ENCODE results near the gene SLC6A15. TPM values are rescaled to one million over a fixed set of nuclear protein-coding genes. Genes with fewer than 3 reads are reported as not detected.

SLC6A15 gene
- total RNA-seq, 4 donors from 2014 or later = 2.4 to 10.1 (median 3.6) TPM

DNA sequence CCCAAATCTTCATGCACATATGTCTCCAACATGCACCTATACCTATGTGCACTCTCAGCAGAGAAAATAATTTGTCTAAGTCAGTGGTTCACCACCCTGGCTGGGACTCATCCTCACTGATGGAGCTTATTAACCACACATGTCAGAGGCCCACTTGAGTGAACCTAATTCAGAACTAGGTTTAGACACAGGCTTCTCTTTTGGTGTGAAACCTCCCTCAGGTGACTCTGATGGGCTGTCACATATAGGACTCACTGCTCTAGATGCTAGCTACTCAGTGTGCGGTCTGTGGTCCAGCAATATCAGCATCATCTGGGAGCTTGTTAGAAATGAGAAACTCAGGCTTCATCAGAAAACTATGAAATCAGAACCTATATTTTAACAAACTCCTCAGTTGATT lies 85.7 kb downstream of the SLC6A15 start:
- intact Hi-C loops (cut with DNase I; ENCODE audit: low total_unique reads) = no loop called here
- no peak for TF ChIP-seq POLR2A (IDR thresholded peaks at IDR 0.05)
- TF ChIP-seq, protein P1, sequence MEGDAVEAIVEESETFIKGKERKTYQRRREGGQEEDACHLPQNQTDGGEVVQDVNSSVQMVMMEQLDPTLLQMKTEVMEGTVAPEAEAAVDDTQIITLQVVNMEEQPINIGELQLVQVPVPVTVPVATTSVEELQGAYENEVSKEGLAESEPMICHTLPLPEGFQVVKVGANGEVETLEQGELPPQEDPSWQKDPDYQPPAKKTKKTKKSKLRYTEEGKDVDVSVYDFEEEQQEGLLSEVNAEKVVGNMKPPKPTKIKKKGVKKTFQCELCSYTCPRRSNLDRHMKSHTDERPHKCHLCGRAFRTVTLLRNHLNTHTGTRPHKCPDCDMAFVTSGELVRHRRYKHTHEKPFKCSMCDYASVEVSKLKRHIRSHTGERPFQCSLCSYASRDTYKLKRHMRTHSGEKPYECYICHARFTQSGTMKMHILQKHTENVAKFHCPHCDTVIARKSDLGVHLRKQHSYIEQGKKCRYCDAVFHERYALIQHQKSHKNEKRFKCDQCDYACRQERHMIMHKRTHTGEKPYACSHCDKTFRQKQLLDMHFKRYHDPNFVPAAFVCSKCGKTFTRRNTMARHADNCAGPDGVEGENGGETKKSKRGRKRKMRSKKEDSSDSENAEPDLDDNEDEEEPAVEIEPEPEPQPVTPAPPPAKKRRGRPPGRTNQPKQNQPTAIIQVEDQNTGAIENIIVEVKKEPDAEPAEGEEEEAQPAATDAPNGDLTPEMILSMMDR (IDR thresholded peaks at IDR 0.05) = no peak
- no peak for DNase-seq (ENCODE audit: low spot score in 2 of 2)
- WGBS, 2 donors = 91 to 100% methylated on average over 1 of the region's 1 CpG
- no peak overlapping the region for H3K4me3 ChIP-seq (ENCODE audit: low read depth, poor library complexity, severe bottlenecking)

DNA sequence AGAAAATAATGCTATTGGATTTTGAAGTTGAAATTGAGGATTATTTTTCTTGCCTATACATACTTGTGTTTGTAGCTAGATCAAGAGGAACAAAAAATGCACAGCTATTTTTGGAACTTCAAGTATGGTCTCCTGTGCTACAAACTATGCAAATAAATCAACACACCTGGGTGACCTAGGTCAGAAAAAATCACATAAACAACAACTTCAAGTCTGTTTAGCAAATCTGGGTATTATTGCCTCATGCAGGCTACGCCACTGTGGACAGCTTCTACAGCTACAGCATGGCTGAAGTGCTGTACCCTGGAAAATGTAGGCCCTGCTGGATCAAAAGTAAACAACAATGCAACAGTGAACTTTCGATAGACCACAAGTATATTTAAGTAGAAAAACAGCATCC lies 87.5 kb downstream of the SLC6A15 start:
- no peak for DNase-seq (ENCODE audit: low spot score in 2 of 2)
- WGBS, 2 donors = 31 to 54% methylated on average over 2 of the region's 2 CpGs
- TF ChIP-seq, protein P1 (IDR thresholded peaks at IDR 0.05) = no peak
- no peak for TF ChIP-seq POLR2A (IDR thresholded peaks at IDR 0.05)
- intact Hi-C loops (cut with DNase I; ENCODE audit: low total_unique reads) = no loop called here
- no peak overlapping the region for H3K4me3 ChIP-seq (ENCODE audit: low read depth, poor library complexity, severe bottlenecking)

DNA sequence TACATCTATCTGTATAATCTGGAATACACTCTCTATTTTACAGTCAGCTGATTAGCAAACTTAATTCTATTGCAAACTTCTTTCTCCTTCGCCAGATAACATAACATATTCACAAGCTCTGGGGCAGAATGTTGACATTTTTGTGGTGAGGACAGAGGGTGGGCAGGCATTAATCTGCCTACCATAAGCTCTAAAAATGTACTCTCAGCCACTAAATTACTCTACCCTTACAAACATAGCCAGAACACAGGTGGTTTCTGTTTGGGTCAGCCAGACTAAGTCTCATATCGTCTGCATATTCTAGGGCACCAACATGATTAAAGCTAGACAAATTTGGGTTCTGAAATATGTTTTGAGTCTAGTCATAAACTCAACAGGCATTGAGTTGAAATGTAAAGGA lies 90.1 kb downstream of the SLC6A15 start:
- DNase-seq (ENCODE audit: low spot score in 2 of 2) = no peak
- intact Hi-C loops (cut with DNase I; ENCODE audit: low total_unique reads) = no loop called here
- H3K4me3 ChIP-seq (ENCODE audit: low read depth, poor library complexity, severe bottlenecking) = no peak overlapping the region
- TF ChIP-seq POLR2A (IDR thresholded peaks at IDR 0.05) = no peak
- TF ChIP-seq, protein P1 (IDR thresholded peaks at IDR 0.05) = no peak
- 73 to 77% methylated on average over 2 of the region's 2 CpGs for WGBS, 2 donors

DNA sequence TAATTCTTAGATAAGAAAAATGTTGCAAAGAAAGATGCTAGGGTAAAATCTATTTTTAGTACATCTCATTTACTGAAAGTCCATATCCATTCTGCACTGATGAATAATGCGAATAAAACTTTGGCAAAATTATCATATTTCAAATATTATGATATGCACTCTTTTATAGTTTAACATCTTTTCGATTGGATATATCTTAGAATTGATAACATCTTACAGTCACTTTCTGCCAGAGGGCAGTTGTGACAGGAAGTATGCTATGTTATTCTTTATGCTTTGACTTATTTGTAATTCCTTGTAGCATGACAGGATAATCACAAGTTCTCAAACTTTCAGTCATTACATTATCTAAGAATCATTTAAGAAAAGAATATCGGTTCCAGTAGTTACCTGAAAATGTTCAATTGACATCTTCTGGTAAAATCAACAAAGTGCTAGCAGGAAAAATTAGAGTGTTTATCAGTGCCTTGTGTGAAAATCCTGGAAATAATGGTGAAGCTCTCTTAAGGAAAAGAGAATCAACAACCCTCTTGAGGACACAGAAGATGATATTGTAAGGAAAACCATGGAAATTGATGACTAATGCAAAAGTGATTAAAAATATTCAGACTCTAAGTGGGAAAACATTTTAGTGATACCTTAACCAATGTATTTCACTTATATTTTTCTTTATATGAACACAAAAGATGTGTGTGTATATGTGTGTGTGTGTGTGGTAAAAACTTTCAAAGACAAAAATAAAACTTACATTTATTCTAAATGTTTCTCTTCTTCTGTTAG lies 95.5 kb downstream of the SLC6A15 start:
- DNase-seq (ENCODE audit: low spot score in 2 of 2) = no peak
- intact Hi-C loops (cut with DNase I; ENCODE audit: low total_unique reads) = no loop called here
- WGBS, 2 donors = 49 to 63% methylated on average over 3 of the region's 3 CpGs
- TF ChIP-seq, protein P1 (IDR thresholded peaks at IDR 0.05) = no peak
- no peak for TF ChIP-seq POLR2A (IDR thresholded peaks at IDR 0.05)
- H3K4me3 ChIP-seq (ENCODE audit: low read depth, poor library complexity, severe bottlenecking) = no peak overlapping the region

DNA sequence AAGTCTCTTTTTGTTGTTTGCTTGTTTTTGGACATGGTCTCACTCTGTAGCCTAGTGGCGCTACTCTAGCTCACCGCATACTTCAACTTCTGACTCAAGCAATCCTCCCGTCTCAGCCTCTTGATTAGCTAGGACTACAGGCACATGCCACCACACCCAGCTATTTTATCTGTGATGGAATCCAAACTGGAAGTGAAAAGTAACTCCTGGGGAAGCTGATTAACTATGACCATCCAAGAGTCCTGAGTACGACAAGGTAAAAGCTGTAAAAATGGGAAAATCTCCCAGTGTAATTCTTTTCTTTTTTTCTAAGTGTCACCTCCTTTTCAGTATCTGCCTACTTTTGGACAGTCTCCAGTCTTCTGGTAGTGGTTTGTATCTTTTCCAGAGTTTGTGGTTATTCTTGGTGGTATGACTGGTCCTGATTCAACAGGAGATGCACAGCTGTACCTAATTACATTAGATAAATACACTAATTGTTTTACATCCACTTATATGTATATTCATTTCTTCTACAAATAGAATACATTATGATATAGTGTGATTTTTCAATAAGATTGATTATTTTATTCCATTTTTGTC lies 97.8 kb downstream of the SLC6A15 start:
- TF ChIP-seq, protein P1 (IDR thresholded peaks at IDR 0.05) = no peak
- no peak for TF ChIP-seq POLR2A (IDR thresholded peaks at IDR 0.05)
- no peak overlapping the region for H3K4me3 ChIP-seq (ENCODE audit: low read depth, poor library complexity, severe bottlenecking)
- intact Hi-C loops (cut with DNase I; ENCODE audit: low total_unique reads) = no loop called here
- no peak for DNase-seq (ENCODE audit: low spot score in 2 of 2)
- WGBS, 2 donors = 89 to 91% methylated on average over 4 of the region's 4 CpGs
